ENCODE measurements around the gene ZNF678. TPM values are rescaled to one million over a fixed set of nuclear protein-coding genes. Genes with fewer than 3 reads are reported as not detected.
"Not testable (repeated sequence)": the region's sequence is repeated elsewhere in the genome, so short reads cannot be mapped to it uniquely, and the experiment has no call there.

ZNF678 gene
- total RNA-seq, 2 donors from 2014 or later: 8.5 to 14.1 TPM

DNA sequence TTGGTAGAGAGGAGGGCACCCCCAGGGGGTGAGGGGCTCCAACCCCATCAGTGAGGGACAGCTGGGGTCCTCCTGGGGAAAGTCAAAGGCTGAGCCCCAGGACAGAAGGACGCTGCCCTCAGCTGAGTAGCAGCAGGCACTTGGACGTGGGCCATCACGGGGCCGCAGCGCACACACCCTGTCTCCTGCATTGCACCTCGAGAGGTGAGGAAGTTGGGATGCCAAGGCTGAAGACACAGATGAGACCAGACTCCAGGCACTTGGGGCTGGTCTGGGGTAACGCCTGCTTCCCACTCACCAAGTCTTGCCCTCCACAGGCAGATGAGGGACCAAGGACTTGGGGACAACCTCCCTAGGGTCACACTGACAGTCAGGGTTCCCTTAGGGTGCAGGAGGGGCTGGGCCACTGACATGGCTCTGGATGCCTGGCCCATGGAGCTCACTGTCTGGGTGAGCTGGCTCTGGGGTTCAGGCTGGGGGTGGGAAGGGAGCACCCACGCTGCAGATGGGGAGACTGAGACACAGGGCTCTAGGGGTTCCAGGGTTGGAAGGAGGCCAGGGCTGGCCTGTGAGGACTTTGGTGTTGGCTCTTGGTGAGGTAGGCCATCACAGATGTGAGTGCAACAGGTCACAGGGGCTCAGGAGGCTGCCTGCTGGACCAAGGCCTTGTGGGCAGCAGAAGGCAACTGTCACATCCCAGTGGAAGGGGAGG is 16.6 kb upstream of the ZNF678 start:
- DNase-seq (ENCODE audit: low spot score in 2 of 2) (no peak), ATAC-seq (no peak)
- Mint-ChIP-seq H3K9me3 (peaks cover 10 to 11% of the 10 kb centered on the region in 2 donors), H3K36me3 (peaks cover 13 to 14% of the 10 kb centered on the region in 2 donors), H3K27ac (no peak overlapping the region)

DNA sequence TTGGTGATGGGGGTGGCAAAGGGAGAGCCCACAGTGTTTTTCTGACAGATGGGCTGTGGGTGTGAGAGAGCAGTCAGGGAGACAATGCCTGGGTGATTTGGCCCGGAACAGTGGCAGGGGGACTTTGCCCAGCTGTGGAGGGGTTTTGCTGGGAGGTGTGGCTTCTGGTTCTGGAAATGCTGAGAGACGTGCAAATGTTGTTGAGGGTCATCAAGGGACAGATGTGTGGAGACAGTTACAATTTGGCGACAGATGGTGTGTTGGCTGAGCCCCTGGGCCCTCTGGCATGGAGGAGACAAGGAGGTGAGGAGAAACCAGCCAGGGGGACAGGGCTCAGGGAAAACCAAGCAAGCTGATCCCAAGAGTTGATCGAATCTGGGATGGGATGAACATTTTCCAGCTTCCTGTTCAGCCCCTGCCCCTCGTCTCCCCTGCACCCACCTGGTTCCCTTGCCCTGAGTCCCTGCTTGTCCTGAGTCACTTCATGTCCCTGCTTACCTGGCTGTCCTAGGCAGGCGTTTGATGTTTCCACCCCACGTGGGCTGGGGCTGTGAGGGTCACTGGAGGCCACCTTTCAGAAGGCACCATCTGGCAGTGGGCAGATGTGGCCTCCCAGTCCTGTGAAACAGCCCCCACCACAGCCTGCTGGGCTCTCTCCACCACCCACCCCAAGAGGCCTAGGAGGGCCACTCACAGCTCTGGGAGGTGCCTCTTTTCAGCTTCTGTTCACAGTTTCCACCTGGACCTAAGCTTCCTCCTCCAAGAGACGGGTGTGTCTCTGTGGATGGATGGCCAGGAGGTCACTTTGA is 15.8 kb upstream of the ZNF678 start:
- peaks cover 20 to 22% of the 10 kb centered on the region in 2 donors for H3K36me3 Mint-ChIP-seq
- DNase-seq (ENCODE audit: low spot score in 2 of 2) (no peak), ATAC-seq (no peak)
- no peak overlapping the region for H3K27ac Mint-ChIP-seq
- H3K9me3 Mint-ChIP-seq: peaks cover 16 to 17% of the 10 kb centered on the region in 2 donors

DNA sequence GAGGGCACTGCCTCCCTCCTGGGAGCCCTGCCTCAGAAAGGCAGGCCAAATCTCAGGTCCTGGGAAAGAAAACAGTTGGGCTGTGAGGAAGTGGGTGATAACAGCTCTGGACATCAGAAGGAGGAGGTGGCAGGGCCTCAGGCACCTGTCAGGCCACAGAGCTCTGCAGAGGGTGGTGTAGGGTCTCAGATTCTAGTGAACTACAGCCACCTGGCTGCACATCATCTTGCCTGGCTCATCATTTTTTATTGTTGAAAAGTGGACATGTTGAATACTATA is 15.3 kb upstream of the ZNF678 start:
- DNase-seq (ENCODE audit: low spot score in 2 of 2) (no peak), ATAC-seq (no peak)
- H3K27ac Mint-ChIP-seq: no peak overlapping the region
- peaks cover 19 to 22% of the 10 kb centered on the region in 2 donors for H3K9me3 Mint-ChIP-seq
- peaks cover 26 to 27% of the 10 kb centered on the region in 2 donors for H3K36me3 Mint-ChIP-seq

DNA sequence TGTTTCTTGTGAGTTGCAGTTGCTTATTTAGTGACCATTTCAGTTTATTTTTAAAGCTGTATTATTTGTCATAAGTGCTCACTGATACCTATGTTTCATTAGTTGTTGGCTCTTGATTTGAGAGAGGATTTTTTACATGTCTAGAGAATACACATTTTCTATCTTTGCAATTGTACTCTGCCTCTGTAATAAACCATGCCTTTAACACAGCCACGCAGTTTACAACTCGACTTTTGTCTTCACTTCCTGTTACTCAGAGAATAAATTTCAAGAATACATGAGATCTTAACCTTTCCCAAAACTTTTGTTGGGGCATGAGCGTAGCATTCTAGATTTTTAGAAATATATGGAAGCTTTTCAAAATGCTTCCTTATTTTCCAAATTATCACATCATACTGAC is 14.9 kb upstream of the ZNF678 start:
- DNase-seq (ENCODE audit: low spot score in 2 of 2) (no peak), ATAC-seq (no peak)
- H3K36me3 Mint-ChIP-seq: peaks cover 26 to 27% of the 10 kb centered on the region in 2 donors
- H3K27ac Mint-ChIP-seq: no peak overlapping the region
- peaks cover 19 to 22% of the 10 kb centered on the region in 2 donors for H3K9me3 Mint-ChIP-seq

DNA sequence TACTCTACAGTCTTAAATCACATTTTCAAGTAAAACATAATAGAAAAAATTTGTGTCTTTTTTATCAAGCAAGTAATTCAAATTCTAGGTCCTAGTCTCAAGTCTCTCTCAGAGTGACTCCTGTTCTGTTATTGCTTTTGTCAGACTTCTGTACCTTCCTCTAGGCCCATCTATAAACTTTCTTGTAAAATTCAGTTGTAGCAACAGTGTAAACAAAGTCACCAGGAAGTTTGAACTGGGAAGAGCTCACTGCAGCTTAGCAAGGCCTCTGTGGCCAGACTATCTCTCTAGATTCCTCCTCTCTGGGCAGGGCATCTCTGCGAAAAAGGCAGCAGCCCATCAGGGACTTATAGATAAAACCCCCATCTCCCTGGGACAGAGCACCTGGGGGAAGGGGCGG is 13.5 kb upstream of the ZNF678 start:
- ATAC-seq (no peak), DNase-seq (ENCODE audit: low spot score in 2 of 2) (no peak)
- Mint-ChIP-seq H3K9me3 (peaks cover 19 to 22% of the 10 kb centered on the region in 2 donors), H3K36me3 (peaks cover 26 to 27% of the 10 kb centered on the region in 2 donors), H3K27ac (no peak overlapping the region)

DNA sequence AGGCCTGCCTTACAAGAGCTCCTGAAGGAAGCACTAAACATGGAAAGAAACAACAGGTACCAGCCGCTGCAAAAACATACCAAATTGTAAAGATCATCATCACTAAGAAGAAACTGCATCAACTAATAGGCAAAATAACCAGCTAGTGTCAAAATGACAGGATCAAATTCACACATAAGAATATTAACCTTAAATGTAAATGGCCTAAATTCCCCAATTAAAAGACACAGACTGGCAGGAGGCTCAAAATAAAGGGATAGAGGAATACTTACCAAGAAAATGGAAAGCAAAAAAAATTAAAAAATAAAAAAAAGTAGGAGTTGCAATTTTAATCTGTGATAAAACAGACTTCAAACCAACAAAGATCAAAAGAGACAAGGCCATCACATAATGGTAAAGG is 11.5 kb upstream of the ZNF678 start:
- not testable (repeated sequence) for H3K27ac Mint-ChIP-seq; DNase-seq (ENCODE audit: low spot score in 2 of 2); ATAC-seq
- H3K36me3 Mint-ChIP-seq: peaks cover 26 to 27% of the 10 kb centered on the region in 2 donors
- H3K9me3 Mint-ChIP-seq: peaks cover 19 to 22% of the 10 kb centered on the region in 2 donors

DNA sequence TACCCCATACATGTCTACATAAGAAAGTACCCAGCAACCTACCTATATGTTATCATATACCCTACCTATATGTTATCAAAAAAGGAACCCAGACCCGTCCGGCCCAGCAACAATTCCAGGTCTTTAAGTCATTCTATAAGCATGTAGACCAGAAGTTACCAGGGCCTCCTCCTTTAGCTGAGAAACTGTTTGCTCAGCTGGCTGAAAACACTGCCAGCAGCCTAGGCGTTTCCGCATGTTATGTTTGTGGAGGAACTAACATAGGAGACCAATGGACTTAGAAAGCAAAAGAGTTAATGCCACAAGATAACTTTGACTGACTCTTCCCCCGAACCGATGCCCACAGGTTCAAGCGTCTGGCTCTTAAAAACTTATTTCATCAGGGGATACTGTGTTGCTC is 7.1 kb upstream of the ZNF678 start:
- peaks cover 16 to 37% of the 10 kb centered on the region in 2 donors for H3K36me3 Mint-ChIP-seq
- no peak overlapping the region for H3K27ac Mint-ChIP-seq
- DNase-seq (ENCODE audit: low spot score in 2 of 2) (no peak), ATAC-seq (no peak)
- peaks cover 15 to 26% of the 10 kb centered on the region in 2 donors for H3K9me3 Mint-ChIP-seq

DNA sequence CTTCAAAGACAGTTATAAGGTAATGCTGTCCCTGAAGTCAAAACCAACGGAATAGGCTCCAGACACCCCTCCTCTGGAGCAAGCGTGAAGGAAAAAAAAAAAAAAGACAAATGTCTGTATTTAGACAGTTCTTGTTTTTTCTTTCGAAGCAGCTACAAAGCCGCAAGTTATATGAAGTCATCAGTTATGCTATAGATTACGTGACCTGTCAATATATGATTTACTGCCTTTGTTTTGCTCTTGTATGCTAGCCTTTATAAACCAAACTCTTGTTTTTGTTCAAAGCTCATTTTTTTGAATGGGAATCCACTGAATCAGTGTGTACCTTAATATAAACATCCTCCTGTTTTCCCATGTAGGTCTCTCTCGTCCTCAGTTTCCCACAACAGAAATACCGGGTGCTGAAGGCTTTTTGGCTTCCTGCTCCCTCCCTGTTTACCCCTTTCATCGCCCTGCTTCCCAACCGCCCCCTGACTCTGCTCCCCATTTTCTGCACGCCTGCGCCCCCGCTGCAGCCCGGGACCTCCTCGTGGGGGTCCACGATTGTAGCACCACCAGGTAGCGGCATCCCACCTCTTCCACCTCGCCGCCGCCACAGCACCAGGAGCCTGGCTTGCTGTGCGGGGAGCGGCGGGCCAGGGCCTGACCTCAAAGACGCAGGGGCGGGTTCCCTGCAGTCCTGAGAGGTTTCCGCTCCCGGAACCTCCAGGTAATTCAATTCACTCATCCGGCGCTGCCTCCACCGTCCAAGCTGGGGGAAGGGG is 5.2 kb upstream of the ZNF678 start:
- peaks cover 4 to 39% of the 10 kb centered on the region in 2 donors for H3K36me3 Mint-ChIP-seq
- no peak overlapping the region for H3K27ac Mint-ChIP-seq
- DNase-seq (ENCODE audit: low spot score in 2 of 2): no peak
- ATAC-seq: no peak
- H3K9me3 Mint-ChIP-seq: peaks cover 5 to 22% of the 10 kb centered on the region in 2 donors

DNA sequence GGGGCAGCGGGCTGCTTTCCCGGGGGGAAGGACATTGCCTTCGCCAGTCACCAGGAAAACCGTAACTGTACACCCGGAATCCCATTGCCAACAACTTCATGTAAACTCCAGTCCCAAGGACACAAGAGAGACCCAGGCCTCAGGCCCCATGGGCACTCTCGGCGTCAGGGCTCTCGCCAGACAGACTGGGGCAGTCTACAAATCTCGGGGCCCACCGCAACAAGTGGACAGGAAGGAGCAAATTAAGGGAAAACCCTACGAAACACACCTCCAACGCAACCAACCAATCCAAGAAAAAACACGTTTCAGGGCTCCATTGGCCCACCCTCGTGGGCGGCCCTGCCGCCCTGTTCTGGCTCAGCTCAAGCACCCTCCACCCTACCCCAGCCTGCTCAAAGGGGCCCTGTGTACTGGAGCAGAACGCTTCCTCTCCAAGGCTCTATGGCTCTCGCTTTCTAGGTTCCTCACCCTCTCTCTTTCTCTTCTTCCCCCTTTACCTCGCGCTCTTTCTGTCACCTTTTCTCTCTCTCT is 4.6 kb upstream of the ZNF678 start:
- H3K9me3 Mint-ChIP-seq: peaks cover 5 to 22% of the 10 kb centered on the region in 2 donors
- no peak overlapping the region for H3K27ac Mint-ChIP-seq
- no peak for DNase-seq (ENCODE audit: low spot score in 2 of 2)
- H3K36me3 Mint-ChIP-seq: peaks cover 7 to 45% of the 10 kb centered on the region in 2 donors
- ATAC-seq: no peak

DNA sequence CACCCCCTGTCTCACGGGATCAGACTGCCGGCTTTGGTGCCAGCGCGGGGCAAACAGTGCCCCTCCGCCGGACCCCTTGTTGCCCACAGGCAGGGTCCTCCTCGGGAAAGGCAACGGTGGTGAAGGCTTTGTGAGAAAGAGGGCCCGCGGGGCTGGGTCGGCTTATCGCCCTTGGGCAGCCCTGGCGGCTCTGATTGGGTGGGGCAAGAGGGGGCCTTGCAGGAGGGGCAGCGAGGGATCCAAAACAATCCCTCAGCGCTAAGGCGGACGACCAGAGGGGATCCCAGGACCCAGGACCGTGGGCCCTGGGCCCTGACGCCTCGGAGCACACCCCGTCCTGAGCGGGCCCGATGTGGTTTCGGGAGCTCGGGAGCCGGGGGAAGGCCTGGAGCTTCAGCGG is 3.9 kb upstream of the ZNF678 start:
- peaks cover 9 to 52% of the 10 kb centered on the region in 2 donors for H3K36me3 Mint-ChIP-seq
- DNase-seq (ENCODE audit: low spot score in 2 of 2): no peak
- ATAC-seq: no peak
- no peak overlapping the region for H3K27ac Mint-ChIP-seq
- H3K9me3 Mint-ChIP-seq: peaks cover 5 to 22% of the 10 kb centered on the region in 2 donors

DNA sequence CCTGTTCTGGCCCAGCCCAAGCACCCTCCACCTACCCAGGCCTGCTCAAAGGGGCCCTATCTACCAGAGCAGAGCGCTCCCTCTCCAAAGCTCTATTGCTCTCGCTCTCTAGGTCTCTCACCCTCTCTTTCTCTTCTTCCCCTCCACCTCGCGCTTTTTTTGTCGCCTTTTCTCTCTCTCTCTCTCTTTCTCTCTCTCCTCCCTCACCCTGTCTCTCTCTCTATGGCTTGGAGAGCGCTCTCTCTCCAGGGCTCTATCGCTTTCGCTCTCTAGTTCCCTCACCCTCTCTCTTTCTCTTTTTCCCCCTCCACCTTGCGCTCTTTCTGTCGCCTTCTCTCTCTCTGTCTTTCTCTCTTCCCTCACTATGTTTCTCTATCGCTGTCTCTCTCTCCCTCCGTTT is 3.4 kb upstream of the ZNF678 start:
- H3K27ac Mint-ChIP-seq: no peak overlapping the region
- DNase-seq (ENCODE audit: low spot score in 2 of 2) (no peak), ATAC-seq (no peak)
- peaks cover 9 to 54% of the 10 kb centered on the region in 2 donors for H3K36me3 Mint-ChIP-seq
- H3K9me3 Mint-ChIP-seq: peaks cover 5 to 22% of the 10 kb centered on the region in 2 donors

DNA sequence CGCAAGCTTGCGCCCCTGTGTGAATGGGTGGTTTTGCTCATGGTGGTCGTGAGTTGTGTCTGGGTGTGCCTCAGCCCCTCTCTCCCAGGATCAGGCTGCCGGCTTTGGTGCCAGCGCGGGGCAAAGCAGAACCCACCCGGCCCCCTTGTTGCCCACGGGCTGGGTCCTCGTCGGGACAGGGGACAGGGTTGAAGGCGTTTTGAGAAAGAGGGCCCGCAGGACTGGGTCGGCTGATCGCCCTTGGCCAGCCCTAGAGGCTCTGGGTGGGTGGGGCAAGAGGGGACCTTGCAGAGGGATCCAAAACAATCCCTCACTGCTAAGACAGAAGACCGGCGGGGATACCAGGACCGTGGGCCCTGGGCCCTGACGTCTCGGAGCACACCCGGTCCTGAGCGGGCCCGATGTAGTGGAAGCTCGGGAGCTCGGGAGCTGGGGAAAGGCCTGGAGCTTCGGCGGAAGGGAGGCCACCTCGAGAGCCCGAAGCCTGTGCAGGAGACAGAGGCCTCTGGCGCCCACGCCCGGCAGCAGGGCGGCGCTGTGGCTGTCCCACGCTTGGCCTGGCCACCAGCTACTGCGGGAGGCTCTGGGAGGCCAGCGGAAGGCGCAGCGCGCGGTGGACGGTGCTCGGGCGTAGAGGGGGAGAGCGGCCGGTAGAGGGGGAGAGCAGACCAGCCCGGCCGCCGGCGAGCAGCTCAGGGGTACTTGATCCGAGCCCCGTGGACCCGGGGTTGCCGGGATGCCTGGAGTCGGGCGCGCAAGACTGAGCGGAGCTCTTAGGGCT is 2.8 kb upstream of the ZNF678 start:
- no peak for DNase-seq (ENCODE audit: low spot score in 2 of 2)
- Mint-ChIP-seq H3K9me3 (peaks cover 5 to 22% of the 10 kb centered on the region in 2 donors), H3K27ac (no peak overlapping the region), H3K36me3 (peaks cover 9 to 54% of the 10 kb centered on the region in 2 donors)
- no peak for ATAC-seq

DNA sequence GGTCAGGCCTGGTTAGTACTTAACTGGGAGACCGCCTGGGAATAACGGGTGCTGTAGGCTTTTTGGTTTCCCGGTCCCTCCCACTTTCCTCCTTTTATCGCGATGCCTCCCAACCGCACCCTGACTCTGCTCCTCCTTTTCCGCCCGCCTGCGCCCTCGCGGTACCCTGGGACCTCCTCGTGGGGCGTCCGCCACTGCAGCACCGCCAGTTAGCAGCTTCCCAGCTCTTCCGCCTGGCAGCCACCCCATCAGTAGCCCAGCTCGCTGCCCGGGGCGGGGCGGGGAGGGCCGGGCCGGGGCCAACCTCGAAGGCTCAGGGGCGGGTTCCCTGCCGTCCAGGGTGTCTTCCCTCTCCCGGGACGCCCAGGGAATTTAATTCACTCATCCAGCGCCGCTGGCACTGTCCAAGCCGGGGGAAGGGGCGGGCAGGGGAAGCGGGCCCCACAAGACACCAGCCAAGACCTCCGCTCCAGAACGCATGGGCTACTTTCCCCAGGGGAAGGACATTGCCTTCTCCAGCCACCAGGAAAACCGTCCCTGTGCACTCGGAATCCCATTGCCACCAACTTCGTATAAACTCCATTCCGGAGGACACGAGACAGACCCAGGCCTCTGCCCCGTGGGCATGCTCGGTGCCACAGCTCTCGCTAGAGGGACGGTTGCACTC is 2.0 kb upstream of the ZNF678 start:
- ATAC-seq (no peak), DNase-seq (ENCODE audit: low spot score in 2 of 2) (no peak)
- Mint-ChIP-seq H3K27ac (no peak overlapping the region), H3K9me3 (peaks cover 5 to 22% of the 10 kb centered on the region in 2 donors), H3K36me3 (peaks cover 9 to 58% of the 10 kb centered on the region in 2 donors)

DNA sequence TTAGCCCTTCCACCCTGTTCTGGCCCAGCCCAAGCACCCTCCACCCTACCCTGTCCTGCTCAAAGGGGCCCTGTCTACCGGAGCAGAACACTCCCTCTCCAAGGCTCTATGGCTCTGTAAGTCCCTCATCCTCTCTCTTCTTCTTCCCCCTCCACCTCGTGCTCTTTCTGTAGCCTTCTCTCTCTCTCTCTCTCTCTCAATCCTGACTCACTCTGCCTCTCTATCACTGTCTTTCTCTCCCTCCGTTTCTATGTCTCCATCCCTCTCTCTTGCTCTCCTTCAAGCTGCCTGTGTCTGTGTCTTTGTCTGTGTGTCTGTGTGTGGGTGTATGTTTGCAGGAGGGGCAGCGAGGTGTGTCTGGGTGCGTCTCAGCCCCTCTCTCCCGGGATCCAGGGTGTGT is 1.3 kb upstream of the ZNF678 start:
- no peak for DNase-seq (ENCODE audit: low spot score in 2 of 2)
- H3K36me3 Mint-ChIP-seq: peaks cover 9 to 64% of the 10 kb centered on the region in 2 donors
- H3K27ac Mint-ChIP-seq: no peak overlapping the region
- peaks cover 5 to 22% of the 10 kb centered on the region in 2 donors for H3K9me3 Mint-ChIP-seq
- no peak for ATAC-seq

DNA sequence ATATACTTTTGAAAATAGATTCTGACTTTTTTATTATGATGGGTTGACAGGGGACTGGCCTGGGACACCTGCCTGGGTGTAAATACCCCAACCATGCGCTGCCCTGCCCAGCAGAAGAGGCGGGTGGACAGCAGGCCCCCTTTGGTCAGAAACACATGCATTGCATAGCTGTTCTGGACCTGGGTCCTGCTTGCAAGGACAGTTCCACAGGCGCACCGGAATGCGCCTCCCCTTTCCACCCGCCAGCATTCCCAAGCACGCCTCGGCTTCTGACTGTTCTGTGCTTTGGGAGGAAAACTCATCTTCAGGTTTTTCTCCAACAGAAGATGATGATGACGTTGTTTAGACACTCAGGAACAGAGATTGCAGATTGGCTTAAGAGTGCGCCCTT is 428 bp upstream of the ZNF678 start:
- Mint-ChIP-seq H3K27ac (peak overlapping the region; percentile 93 to 97), H3K9me3 (peaks cover 5 to 22% of the 10 kb centered on the region in 2 donors), H3K36me3 (peaks cover 9 to 64% of the 10 kb centered on the region in 2 donors)
- ATAC-seq (no peak), DNase-seq (ENCODE audit: low spot score in 2 of 2) (no peak)

DNA sequence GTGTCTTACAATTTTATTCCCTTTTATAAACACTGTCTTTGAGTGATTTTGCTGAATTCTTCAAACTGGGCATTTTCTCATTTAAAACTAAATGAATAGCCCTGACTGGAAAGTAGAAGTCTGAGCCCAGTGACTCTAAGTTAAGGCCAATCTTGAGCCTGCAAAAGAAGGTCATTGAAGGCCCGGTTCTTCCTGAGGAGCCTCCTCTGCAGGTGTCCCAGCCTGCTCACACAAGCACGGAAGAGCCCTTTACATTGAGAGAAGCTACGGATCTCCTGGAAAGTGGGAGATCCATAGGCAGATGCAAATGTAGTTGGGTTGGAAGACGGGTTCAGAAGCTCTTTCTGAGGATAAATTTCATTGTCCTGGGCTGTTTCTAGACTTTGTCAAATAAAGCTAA is 3.9 kb downstream of the ZNF678 start:
- no peak for ATAC-seq
- peaks cover 0 to 8% of the 10 kb centered on the region in 2 donors for H3K9me3 Mint-ChIP-seq
- DNase-seq (ENCODE audit: low spot score in 2 of 2): no peak
- no peak overlapping the region for H3K27ac Mint-ChIP-seq
- H3K36me3 Mint-ChIP-seq: peaks cover 9 to 43% of the 10 kb centered on the region in 2 donors
